Liver (tissue), 3 donors: ENCODE data around the gene LRRC7.

ENCODE experiments used
- CTCF ChIP-seq: fragments of 150-350 bp; IDR thresholded peaks from 2 replicates; pipeline ENCODE4 v1.5.1; 2017; ENCODE audit warnings: improper control_type of control experiment, low read depth, low read length; ENCODE audit not compliant: missing input control
- GABPA ChIP-seq, 2 donors: IDR thresholded peaks in 1 of 2; conservative IDR thresholded peaks in 1 of 2; 2 replicates each; pipeline ENCODE4 v1.6.1; 2016; ENCODE audit warnings: antibody characterized with exemption in 2 of 2, mild to moderate bottlenecking in 1 of 2, moderate library complexity in 1 of 2
- donor health status: healthy.
- donor health status: healthy.

- no peak for TF ChIP-seq GABPA (IDR thresholded peaks at IDR 0.05 in 1 of 2, conservative IDR thresholded peaks at IDR 0.05 in 1 of 2)
- no peak for TF ChIP-seq CTCF
Measured at GRCh38 chr1:69842326-69842725, 274.6 kb downstream of the LRRC7 start.
